Loucy (cell line): Measurements from ENCODE around the gene KCNQ4.

ENCODE experiments used
- EZH2phosphoT487 ChIP-seq: fragments of 200-600 bp; IDR thresholded peaks from 2 replicates; pipeline ENCODE4 v1.6.1; 2018; ENCODE audit warnings: antibody characterized with exemption, mild to moderate bottlenecking, moderate library complexity, borderline replicate concordance
- TF ChIP-seq, protein P1 (sequence below): fragments of 200-600 bp; sonication (generic); conservative IDR thresholded peaks from 2 replicates; pipeline ENCODE4 v1.5.1; 2014; ENCODE audit warnings: mild to moderate bottlenecking, antibody characterized with exemption, low read length

DNA sequence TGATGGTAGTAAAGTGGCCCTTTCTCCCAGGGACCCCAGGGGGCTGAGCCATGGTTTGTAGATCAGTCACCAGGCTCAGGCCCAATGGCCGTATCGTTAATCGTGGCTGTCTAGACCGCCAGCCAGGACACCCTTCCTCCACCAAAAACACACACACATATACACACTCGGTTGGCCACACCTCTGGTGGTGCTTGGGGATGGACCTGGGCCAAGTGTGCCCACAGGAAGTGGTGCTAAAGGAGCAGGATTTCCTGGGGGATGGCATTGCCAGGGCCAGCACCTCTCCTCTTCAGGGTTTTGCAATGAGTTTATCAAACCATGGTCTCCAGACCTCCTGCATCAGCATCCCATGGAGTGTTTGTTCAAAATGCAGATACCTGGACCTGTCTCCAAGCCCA lies 42.4 kb downstream of the KCNQ4 start:
- TF ChIP-seq, protein P1, sequence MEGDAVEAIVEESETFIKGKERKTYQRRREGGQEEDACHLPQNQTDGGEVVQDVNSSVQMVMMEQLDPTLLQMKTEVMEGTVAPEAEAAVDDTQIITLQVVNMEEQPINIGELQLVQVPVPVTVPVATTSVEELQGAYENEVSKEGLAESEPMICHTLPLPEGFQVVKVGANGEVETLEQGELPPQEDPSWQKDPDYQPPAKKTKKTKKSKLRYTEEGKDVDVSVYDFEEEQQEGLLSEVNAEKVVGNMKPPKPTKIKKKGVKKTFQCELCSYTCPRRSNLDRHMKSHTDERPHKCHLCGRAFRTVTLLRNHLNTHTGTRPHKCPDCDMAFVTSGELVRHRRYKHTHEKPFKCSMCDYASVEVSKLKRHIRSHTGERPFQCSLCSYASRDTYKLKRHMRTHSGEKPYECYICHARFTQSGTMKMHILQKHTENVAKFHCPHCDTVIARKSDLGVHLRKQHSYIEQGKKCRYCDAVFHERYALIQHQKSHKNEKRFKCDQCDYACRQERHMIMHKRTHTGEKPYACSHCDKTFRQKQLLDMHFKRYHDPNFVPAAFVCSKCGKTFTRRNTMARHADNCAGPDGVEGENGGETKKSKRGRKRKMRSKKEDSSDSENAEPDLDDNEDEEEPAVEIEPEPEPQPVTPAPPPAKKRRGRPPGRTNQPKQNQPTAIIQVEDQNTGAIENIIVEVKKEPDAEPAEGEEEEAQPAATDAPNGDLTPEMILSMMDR = no peak
- TF ChIP-seq EZH2phosphoT487 = no peak
